Camera-type eye (tissue), 1 donor: ENCODE measurements around the gene TMED9. TPM values are rescaled to one million over a fixed set of nuclear protein-coding genes. Genes with fewer than 3 reads are reported as not detected.

Source experiments
- total RNA-seq: library from RNA; depleted of rRNA; stranded (reverse); fragments of >200 nt; gene quantifications from one replicate; pipeline ENCODE4 v1.2.3, GENCODE V29; 2014

The TMED9 gene
- total RNA-seq, result 81.0 TPM

GRCh38 chr5:177592010-177592834 is at the start of gene TMED9:
Gene TMED9, plus strand, starts transcription at chr5:177592203. Its CDS starts 12 bp downstream, at chr5:177592215.

DNA sequence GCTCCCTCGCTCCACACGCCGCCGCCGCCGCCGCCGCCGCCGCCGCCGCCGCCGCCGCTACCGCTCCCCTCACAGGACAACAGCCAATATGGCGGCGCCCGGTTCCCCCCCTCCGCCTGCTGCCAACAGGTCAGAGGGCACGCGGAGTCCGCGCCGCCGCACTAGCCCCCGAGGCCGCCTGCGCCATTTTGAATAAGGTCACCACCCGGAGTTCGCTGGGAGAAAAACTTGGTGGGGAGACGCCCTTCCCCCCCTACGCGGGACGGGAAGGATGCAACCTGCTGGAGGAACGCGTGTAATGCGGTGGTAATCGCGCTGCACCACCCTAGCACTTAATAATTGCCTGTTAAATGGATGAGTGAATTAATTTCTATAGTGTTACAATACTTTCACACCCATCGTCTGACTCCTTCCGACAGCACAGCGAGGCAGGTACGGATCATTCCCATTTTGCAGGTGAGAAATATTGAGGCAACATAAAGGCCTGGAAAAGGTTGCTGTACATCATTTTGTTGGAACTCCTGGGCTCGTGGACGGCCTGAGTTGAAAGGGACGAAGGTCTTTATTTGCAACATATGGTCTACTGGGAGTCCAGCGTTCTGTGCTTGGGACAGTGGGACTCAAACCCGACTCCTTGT is 37.4 kb upstream of the TMED9 start, which contains the start of gene FAM193B:
Gene FAM193B, minus strand, starts transcription at position 90 of the 638 bp plus-strand sequence. CDS start 105 bp downstream, outside the sequence.

DNA sequence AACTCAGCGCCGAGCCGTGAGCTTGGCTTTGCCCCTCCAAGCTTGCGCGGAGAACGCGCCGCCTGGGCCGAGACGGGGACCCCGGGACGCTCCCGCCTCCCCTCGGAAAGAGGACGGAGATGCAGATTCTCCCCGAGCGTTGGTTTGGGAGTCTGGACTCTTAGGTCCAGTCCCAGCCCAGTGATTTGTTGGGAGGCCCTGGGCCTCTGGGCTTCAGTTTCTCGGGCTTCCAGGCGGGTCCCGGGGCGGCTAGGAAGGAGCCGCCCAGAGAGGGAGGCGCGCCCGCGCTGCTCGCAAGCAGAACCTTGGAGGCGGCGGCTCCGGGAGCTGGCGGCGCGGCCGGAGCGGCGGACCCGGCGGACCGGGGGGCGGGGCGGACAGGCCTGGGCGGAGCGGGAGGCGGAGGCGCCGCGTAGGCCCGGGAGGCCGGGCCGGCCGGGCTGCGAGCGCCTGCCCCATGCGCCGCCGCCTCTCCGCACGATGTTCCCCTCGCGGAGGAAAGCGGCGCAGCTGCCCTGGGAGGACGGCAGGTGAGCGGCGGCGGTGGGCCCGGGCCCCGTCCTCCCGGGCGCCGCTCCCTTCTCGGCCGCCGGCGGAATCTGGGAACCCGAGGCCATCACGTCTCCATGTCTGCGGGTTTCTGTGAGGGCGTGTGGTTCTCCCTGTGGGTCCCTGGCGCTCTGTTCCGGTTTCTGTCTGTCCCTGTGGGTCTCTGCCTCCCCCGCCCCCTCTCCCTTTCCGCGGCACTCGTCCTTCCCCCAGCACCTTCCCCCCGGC is 7.9 kb downstream of the TMED9 start, which contains the start of gene B4GALT7:
Gene B4GALT7, plus strand, starts transcription at position 402 of the 777 bp plus-strand sequence. Its CDS starts 79 bp downstream, at position 481.

Other genes starting within 250 kb of the TMED9 start
- 150 TPM for gene LMAN2, start 240.5 kb upstream of the TMED9 start, total RNA-seq
- gene RGS14, start 234.3 kb upstream of the TMED9 start, total RNA-seq, result 5.1 TPM
- gene SLC34A1, start 207.8 kb upstream of the TMED9 start, total RNA-seq, result not detected
- not detected for gene PFN3, start 191.5 kb upstream of the TMED9 start, total RNA-seq
- 1.9 TPM for gene F12, start 182.6 kb upstream of the TMED9 start, total RNA-seq
- gene GRK6, start 165.5 kb upstream of the TMED9 start, total RNA-seq, result 22.2 TPM
- gene PRR7, start 145.4 kb upstream of the TMED9 start, total RNA-seq, result 4.8 TPM
- 132 TPM for gene DBN1, start 118.6 kb upstream of the TMED9 start, total RNA-seq
- gene PDLIM7, start 94.6 kb upstream of the TMED9 start, total RNA-seq, result 64.4 TPM
- 4.8 TPM for gene DOK3, start 82.4 kb upstream of the TMED9 start, total RNA-seq
- 68.6 TPM for gene DDX41, start 75.2 kb upstream of the TMED9 start, total RNA-seq
- 49.9 TPM for gene FAM193B, start 37.6 kb upstream of the TMED9 start, total RNA-seq
- gene B4GALT7, start 7.9 kb downstream of the TMED9 start, total RNA-seq, result 29.9 TPM
- 1.9 TPM for gene FAM153A, start 190.7 kb downstream of the TMED9 start, total RNA-seq